AG09309 (cell line): Measurements from ENCODE around the gene ARMC5.
"Not testable (repeated sequence)": the region's sequence is repeated elsewhere in the genome, so short reads cannot be mapped to it uniquely, and the experiment has no call there.

ENCODE experiments used
- DNase-seq: peaks from one replicate; pipeline ENCODE4 v3.0.0-alpha.2; 2010; ENCODE audit warnings: low read depth
- H3K4me3 ChIP-seq: 2 replicates; pipeline ENCODE4 v1.5.1; 2011; ENCODE audit warnings: mild to moderate bottlenecking, low read depth, low read length, moderate library complexity; ENCODE audit not compliant: control insufficient read depth
- TF ChIP-seq, protein P1 (sequence below): IDR thresholded peaks from 2 replicates; pipeline ENCODE4 v1.5.1; 2011; ENCODE audit warnings: mild to moderate bottlenecking, low read depth, low read length, inconsistent platforms; ENCODE audit not compliant: insufficient read depth, control insufficient read depth; ENCODE audit errors: missing control alignments

The ARMC5 gene

DNA sequence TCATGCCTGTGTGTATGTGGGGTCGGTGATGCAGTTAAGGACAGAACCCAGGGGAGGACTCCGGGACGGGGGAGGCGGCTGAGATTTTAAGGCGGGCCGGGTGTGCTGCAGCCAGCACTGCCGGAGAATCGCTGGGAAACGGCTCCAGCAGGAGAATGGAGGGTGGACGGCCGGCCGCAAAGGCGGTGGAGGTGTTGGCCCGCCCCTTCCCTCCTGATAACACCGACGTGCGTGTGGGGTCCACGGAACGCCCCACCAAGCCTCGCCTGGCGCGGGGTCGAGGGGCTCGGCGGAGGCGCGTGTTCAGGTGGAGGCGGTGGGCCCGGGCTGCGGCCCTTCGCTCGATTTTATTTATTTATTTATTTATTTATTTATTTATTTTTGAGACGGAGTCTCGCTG is 17.3 kb upstream of the ARMC5 start:
- no peak for DNase-seq
- peak overlapping the region; percentile 76 for H3K4me3 ChIP-seq
- TF ChIP-seq, protein P1, sequence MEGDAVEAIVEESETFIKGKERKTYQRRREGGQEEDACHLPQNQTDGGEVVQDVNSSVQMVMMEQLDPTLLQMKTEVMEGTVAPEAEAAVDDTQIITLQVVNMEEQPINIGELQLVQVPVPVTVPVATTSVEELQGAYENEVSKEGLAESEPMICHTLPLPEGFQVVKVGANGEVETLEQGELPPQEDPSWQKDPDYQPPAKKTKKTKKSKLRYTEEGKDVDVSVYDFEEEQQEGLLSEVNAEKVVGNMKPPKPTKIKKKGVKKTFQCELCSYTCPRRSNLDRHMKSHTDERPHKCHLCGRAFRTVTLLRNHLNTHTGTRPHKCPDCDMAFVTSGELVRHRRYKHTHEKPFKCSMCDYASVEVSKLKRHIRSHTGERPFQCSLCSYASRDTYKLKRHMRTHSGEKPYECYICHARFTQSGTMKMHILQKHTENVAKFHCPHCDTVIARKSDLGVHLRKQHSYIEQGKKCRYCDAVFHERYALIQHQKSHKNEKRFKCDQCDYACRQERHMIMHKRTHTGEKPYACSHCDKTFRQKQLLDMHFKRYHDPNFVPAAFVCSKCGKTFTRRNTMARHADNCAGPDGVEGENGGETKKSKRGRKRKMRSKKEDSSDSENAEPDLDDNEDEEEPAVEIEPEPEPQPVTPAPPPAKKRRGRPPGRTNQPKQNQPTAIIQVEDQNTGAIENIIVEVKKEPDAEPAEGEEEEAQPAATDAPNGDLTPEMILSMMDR: no peak

DNA sequence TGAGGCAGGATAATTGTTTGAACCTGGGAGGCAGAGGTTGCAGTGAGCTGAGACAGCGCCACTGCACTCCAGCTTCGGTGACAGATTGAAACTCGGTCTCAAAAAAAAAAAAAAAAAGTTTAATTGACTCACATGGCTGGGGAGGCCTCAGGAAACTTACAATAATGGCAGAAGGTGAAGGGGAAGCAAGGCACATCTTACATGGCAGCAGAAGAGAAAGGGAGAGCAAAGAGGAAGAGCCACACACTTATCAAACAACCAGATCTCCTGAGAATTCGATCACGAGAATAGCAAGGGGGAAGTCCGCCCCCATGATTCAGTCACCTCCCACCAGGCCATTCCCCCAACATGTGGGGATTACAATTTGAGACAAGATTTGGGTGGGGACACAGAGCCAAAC is 13.4 kb upstream of the ARMC5 start:
- H3K4me3 ChIP-seq, DNase-seq: not testable (repeated sequence)

DNA sequence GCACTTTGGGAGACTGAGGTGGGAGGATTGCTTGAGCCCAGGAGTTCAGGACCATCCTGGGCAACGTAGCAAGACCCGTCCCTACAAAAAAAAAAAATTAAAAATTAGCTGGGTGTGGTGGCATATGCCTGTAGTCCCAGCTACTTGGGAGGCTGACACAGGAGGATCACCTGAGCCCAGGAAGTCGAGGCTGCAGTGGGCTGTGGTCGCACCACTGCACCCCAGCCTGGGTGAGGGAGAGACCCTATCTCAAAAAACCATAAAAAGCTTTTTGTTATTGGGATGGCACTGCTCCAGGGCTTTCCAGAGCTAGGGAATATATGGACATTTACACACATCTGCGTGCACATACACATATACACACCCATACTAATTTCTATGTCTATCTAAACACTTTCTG is 8.1 kb upstream of the ARMC5 start:
- H3K4me3 ChIP-seq: no peak overlapping the region
- DNase-seq: no peak
- TF ChIP-seq, protein P1: no peak

DNA sequence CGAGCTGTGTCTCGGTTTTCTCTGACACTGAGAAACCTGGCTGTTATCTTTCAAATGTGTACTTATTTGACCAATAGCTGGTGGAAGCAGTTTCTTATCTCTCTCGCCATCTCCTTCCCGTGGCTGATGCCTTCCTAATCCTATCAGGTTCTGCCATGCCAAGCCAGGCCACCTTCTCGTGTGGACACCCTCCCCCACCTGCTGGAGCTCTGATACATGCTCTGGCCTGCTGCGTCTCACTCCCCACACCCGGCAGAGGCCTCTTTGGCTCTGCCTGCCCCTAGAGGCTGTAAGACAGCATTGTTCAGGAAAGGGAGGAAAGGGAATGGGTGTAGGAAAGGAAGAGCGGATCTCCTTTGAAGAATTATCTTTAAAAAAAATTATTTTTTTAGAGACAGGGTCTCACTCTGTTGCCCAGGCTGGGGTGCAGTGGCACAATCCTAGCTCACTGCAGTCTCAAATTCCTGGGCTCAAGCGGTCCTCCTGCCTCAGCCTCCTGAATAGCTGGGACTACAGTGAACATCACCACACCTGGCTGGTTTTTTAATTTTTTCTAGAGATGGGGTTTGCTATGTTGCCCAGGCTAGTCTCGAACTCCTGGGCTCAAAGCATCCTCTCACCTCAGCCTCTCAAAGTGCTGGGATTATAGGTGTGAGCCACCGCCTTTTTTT is 7.5 kb upstream of the ARMC5 start:
- TF ChIP-seq, protein P1: peak; percentile 74
- H3K4me3 ChIP-seq: no peak overlapping the region
- DNase-seq: no peak

DNA sequence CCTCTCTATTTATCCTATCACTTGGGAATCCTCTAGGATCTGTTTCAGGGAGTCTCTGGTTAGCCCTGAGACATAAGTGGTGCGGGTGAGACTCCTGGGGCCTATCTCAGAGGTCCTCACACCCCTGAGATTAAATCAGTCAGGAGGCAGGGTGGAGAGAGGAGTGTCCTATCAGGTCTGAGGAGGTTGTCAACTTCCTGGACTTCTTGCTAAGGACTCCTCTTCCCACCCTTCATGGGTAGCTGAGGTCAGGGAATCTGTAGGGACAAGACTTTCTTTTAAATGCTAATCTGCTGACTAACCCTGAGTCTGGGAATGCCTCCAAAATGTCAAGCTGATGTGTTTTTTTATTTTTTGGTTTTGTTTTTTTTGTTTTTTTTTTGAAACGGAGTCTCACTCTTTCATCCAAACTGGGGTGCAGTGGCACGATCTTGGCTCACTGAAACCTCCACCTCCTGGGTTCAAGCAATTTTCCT is 6.6 kb upstream of the ARMC5 start:
- TF ChIP-seq, protein P1: no peak
- DNase-seq: peak; percentile 82
- H3K4me3 ChIP-seq: no peak overlapping the region

DNA sequence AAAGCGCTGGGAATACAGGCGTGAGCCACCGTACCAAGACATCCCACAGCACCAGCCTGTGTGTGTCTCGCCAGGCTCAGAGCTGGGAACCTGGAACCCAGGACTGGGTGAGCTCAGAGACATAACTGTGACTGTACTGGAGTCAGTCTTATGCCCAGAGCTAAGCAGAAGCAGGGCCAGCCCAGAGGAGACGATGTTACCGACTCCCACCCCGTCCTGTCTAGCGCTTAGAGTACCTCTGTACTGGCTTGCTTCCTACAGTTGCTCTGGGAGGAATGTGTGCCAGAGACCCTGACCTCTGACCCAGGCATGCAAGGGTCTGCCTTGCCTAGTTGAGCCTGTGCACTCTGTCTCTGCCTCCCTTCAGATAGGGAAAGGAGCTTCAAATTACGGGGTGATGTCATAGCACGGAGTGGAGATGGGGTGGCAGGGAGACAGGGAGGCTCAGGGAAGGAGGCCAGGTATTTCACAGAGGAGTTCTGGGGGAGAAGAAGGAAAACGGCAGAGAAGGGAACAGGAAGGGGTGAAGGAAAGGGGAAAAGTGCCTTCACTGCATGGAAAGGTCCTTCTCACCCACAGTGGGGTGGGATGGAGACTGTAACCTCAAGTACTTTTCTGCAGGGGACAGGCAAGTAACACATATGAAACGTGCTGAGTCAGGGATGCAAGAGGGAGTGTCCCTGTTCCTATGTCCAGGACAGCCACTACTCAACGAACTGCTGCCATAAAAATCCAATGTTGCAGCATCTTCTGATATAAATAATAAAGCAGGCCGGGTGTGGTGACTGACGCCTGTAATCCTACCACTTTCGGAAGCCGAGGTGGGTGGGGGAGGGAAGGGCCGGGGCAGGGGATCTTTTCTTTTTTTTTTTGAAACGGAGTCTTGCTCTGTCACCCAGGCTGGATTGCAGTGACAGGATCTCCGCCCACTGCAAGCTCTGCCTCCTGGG is 5.8 kb upstream of the ARMC5 start:
- no peak overlapping the region for H3K4me3 ChIP-seq
- TF ChIP-seq, protein P1: no peak
- no peak for DNase-seq
